GM12874 (cell line): ENCODE measurements around the gene GNAL.

Experiments used
- CTCF ChIP-seq: IDR thresholded peaks from 2 replicates; pipeline ENCODE4 v1.5.1; 2011; ENCODE audit warnings: low read depth, mild to moderate bottlenecking, control low read depth, low read length, moderate library complexity; ENCODE audit not compliant: insufficient read depth

GNAL gene

GRCh38 chr18:11897781-11898180 is 208.7 kb downstream of the GNAL start:
- TF ChIP-seq CTCF, result no peak

GRCh38 chr18:11899063-11899462 is 210.0 kb downstream of the GNAL start:
- no peak for TF ChIP-seq CTCF

GRCh38 chr18:11901826-11902438 is 212.9 kb downstream of the GNAL start:
- no peak for TF ChIP-seq CTCF

- TF ChIP-seq CTCF, result no peak
These were observed 213.6 kb downstream of the GNAL start for GRCh38 chr18:11902522-11903292.

- no peak for TF ChIP-seq CTCF
These were observed 216.5 kb downstream of the GNAL start for GRCh38 chr18:11905613-11906012.

GRCh38 chr18:11906176-11906575 is 217.1 kb downstream of the GNAL start:
- TF ChIP-seq CTCF, result no peak

- TF ChIP-seq CTCF, result no peak
These were observed 218.1 kb downstream of the GNAL start for GRCh38 chr18:11906926-11907874.
